Neuronal stem cell (in vitro differentiated cells): Measurements from ENCODE around the gene GTF2I.

Experiments
- DNase-seq: peaks from one replicate; pipeline ENCODE4 v3.0.0-alpha.2; 2013; ENCODE audit warnings: low spot score
- H2AFZ ChIP-seq: one replicate; pipeline ENCODE4 v1.6.1; 2013; ENCODE audit warnings: mild to moderate bottlenecking, low read length, inconsistent platforms
- H2AK5ac ChIP-seq: 2 replicates; pipeline ENCODE4 v1.6.1; 2013; ENCODE audit warnings: low read depth, mild to moderate bottlenecking, inconsistent platforms, low read length, moderate library complexity, mixed read lengths
- H2BK120ac ChIP-seq: 2 replicates; pipeline ENCODE4 v1.6.1; 2013; ENCODE audit warnings: low read depth, mild to moderate bottlenecking, inconsistent platforms, low read length, moderate library complexity, mixed read lengths
- H2BK12ac ChIP-seq: one replicate; pipeline ENCODE4 v1.6.1; 2013; ENCODE audit warnings: low read length, inconsistent platforms
- H2BK15ac ChIP-seq: 2 replicates; pipeline ENCODE4 v1.6.1; 2013; ENCODE audit warnings: mild to moderate bottlenecking, low read length, inconsistent platforms, mixed read lengths
- H2BK5ac ChIP-seq: one replicate; pipeline ENCODE4 v1.6.1; 2013; ENCODE audit warnings: inconsistent platforms, mild to moderate bottlenecking, low read length, moderate library complexity
- H3K14ac ChIP-seq: one replicate; pipeline ENCODE4 v1.6.1; 2013; ENCODE audit warnings: low read length, inconsistent platforms
- H3K18ac ChIP-seq: 2 replicates; pipeline ENCODE4 v1.6.1; 2013; ENCODE audit warnings: low read length, inconsistent platforms
- H3K23ac ChIP-seq: 2 replicates; pipeline ENCODE4 v1.6.1; 2013; ENCODE audit warnings: low read depth, mild to moderate bottlenecking, mixed read lengths, low read length, inconsistent platforms; ENCODE audit not compliant: poor library complexity
- H3K27ac ChIP-seq: replicated peaks from 3 replicates; pipeline ENCODE4 v1.5.1; 2013; ENCODE audit warnings: low read length, inconsistent platforms
- H3K27me3 ChIP-seq, 3 experiments: 2 replicates each; pipeline ENCODE4 v1.6.1; 2013; ENCODE audit warnings: low read length in 3 of 3, mild to moderate bottlenecking in 2 of 3, inconsistent platforms in 1 of 3, low read depth in 1 of 3, mixed read lengths in 1 of 3, moderate library complexity in 1 of 3; ENCODE audit not compliant: control insufficient read depth in 3 of 3, insufficient read depth in 3 of 3
- H3K36me3 ChIP-seq, 2 donors: replicated peaks in 1 of 2; 2 replicates each; pipeline ENCODE4 v1.6.1; 2013; ENCODE audit warnings: low read length in 2 of 2; ENCODE audit not compliant: control insufficient read depth in 2 of 2, insufficient read depth in 2 of 2
- H3K4ac ChIP-seq: 2 replicates; pipeline ENCODE4 v1.6.1; 2013; ENCODE audit warnings: inconsistent platforms, mild to moderate bottlenecking, low read length, moderate library complexity
- H3K4me1 ChIP-seq, 2 donors: 1 replicate in 1 of 2; 2 replicates in 1 of 2; pipeline ENCODE4 v1.6.1; 2013; ENCODE audit warnings: low read length in 2 of 2, low read depth in 1 of 2; ENCODE audit not compliant: control insufficient read depth in 2 of 2, insufficient read depth in 1 of 2
- H3K4me2 ChIP-seq: one replicate; pipeline ENCODE4 v1.6.1; 2013; ENCODE audit warnings: mild to moderate bottlenecking, low read length, inconsistent platforms; ENCODE audit not compliant: insufficient read depth, poor library complexity, severe bottlenecking
- H3K4me3 ChIP-seq, 2 donors: 2 replicates each; pipeline ENCODE4 v1.5.1; 2013; ENCODE audit warnings: low read length in 2 of 2, mild to moderate bottlenecking in 2 of 2, inconsistent platforms in 1 of 2, moderate library complexity in 1 of 2
- H3K79me1 ChIP-seq: one replicate; pipeline ENCODE4 v1.6.1; 2013; ENCODE audit warnings: low read depth, mild to moderate bottlenecking, inconsistent platforms, low read length, moderate library complexity
- H3K9ac ChIP-seq: one replicate; pipeline ENCODE4 v1.6.1; 2013; ENCODE audit warnings: mild to moderate bottlenecking, low read depth, low read length, inconsistent platforms; ENCODE audit not compliant: poor library complexity
- H3K9me3 ChIP-seq, 2 donors: replicated peaks in 1 of 2; 2 replicates each; pipeline versions ENCODE3 to v1.6.1; 2013; ENCODE audit warnings: low read length in 2 of 2, mild to moderate bottlenecking in 2 of 2, inconsistent platforms in 1 of 2, low read depth in 1 of 2, mixed read lengths in 1 of 2, moderate library complexity in 1 of 2; ENCODE audit not compliant: control insufficient read depth in 2 of 2, insufficient read depth in 1 of 2
- H4K8ac ChIP-seq: one replicate; pipeline ENCODE4 v1.6.1; 2013; ENCODE audit warnings: low read depth, mild to moderate bottlenecking, inconsistent platforms, low read length, moderate library complexity
- H4K91ac ChIP-seq: one replicate; pipeline ENCODE4 v1.6.1; 2013; ENCODE audit warnings: low read length, low read depth, mild to moderate bottlenecking, inconsistent platforms; ENCODE audit not compliant: poor library complexity
- WGBS, 2 donors: extraction: QIAGEN DNeasy Blood & Tissue Kit; methylation state at CpG; one replicate each; pipeline ENCODE4 v1.1.7; 2013; ENCODE audit warnings: missing lambda C conversion rate in 2 of 2, mixed read lengths in 1 of 2; ENCODE audit not compliant: insufficient read length in 2 of 2, insufficient replicate concordance in 1 of 2; ENCODE audit errors: extremely low coverage in 2 of 2; 5-methylcytosine and 5-hydroxymethylcytosine counted together

GTF2I gene

DNA sequence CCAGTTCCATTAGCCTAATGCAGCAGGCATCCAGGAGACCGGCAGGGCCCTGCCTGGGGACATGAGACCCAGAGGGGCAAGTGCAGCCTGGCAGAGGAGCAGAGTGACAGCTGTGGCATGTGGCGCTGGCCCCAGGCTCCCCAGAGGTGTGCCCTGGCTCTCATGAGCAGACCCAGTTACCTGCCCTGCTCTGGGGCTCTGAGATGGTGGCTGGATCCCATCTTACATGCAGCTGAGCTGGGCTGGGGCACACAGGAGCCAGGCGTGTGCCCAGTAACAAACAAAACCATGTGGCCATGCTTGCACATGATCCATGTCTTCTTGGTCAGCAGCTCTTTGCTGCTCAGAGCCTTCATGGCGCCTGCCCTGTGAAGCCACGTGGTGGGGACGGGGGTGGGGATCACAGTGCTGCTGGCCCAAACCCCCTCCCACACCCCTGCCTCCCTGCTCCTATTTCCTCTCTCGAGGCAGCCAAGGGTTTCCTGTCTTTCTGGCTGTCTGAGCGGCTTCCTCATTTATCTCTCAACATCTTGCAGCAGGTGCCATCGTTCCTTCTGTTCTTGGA is 40.3 kb upstream of the GTF2I start:
- no peak overlapping the region for H3K4me3 ChIP-seq
- peak overlapping the region; percentile 90 for H2AFZ ChIP-seq
- peak overlapping the region; percentile 59 for H2BK12ac ChIP-seq
- peak overlapping the region; percentile 0 for H2BK5ac ChIP-seq
- H3K23ac ChIP-seq = no peak overlapping the region
- H2BK15ac ChIP-seq = peak overlapping the region; percentile 51
- H4K8ac ChIP-seq = no peak overlapping the region
- peaks cover 15% of the 10 kb centered on the region in 2 donors for H3K4me1 ChIP-seq
- peak overlapping the region; percentile 92 for H3K18ac ChIP-seq
- H3K79me1 ChIP-seq = no peaks in the 10 kb centered on the region
- no peaks in the 10 kb centered on the region for H3K9me3 ChIP-seq
- H2AK5ac ChIP-seq = no peak overlapping the region
- no peak overlapping the region for H3K14ac ChIP-seq
- no peak overlapping the region for H3K9ac ChIP-seq
- H3K27ac ChIP-seq = no peak overlapping the region
- DNase-seq = no peak
- H2BK120ac ChIP-seq = no peak overlapping the region
- H3K27me3 ChIP-seq = no peaks in the 10 kb centered on the region
- H3K4ac ChIP-seq = peak overlapping the region; percentile 2
- H3K36me3 ChIP-seq = no peaks in the 10 kb centered on the region
- peak overlapping the region; percentile 0 for H4K91ac ChIP-seq
- WGBS, 2 donors = no CpG with 5 or more reads among the region's 9 CpGs
- H3K4me2 ChIP-seq = no peak overlapping the region

DNA sequence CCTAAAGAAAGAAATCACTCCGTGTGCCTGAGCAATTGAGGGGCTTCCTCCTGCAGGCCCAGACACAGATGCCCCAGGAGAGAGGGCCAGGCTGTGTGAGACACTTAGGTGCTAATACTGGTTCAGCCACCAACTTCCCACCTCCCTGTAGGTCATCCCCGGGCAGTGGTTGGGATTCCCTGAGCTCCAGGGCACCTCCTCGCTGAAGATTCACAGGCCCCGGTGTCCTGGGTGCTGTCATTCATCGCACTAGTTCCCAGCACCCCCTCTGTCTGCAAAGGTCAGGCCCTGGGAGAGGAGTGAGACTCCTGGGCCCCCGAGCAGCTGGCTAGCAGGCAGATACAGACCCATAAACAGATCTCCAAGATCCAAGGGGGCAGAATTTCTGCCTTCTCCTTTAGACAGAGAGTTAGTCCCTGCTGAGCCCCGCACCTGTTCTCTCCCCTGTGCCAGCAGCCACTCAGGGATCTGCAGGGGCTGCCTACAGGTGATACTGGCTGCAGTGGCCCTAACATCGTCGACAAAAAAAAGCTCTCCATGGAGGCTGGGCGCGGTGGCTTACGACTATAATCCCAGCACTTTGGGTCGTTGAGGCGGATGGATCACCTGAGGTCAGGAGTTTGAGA is 38.2 kb upstream of the GTF2I start:
- Histone ChIP-seq H2AK5ac (peak overlapping the region; percentile 1), H3K4me2 (no peak overlapping the region), H3K18ac (peak overlapping the region; percentile 38), H3K23ac (no peak overlapping the region), H3K4ac (no peak overlapping the region), H3K4me1 (peaks cover 11% of the 10 kb centered on the region in 2 donors), H3K9ac (peak overlapping the region; percentile 63), H2BK15ac (peak overlapping the region; percentile 55), H3K9me3 (no peaks in the 10 kb centered on the region), H3K36me3 (no peaks in the 10 kb centered on the region), H3K27me3 (no peaks in the 10 kb centered on the region), H4K8ac (no peak overlapping the region), H3K14ac (peak overlapping the region; percentile 28), H4K91ac (no peak overlapping the region), H2AFZ (peak overlapping the region; percentile 87), H3K4me3 (no peak overlapping the region), H3K27ac (peak overlapping the region; percentile 12), H2BK12ac (peak overlapping the region; percentile 63), H2BK120ac (no peak overlapping the region), H3K79me1 (no peaks in the 10 kb centered on the region), H2BK5ac (no peak overlapping the region)
- no CpG with 5 or more reads among the region's 14 CpGs for WGBS, 2 donors
- DNase-seq = no peak

DNA sequence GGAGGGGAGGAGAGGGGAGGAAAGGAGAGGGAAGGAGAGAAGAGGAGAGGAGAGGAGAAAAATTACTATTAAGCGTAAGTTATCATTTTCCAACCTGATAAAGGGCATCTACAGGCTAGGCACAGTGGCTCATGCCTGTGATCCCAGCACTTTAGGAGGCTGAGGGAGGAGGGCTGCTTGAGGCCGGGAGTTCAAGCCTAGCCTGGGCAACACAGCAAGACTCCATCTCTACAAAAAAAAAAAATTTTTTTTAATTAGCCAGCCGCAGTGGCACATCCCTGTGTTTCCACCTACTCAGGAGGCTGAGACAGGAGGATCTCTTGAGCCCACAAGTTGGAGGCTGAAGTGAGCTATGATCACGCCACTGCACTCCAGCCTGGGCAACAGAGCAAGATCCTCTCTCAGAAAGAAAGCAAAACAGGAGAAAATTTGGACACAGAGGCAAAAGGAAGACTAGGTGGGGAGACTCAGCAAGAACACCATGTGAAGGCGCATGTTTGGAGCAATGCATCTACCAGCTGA is 35.2 kb upstream of the GTF2I start:
- no CpG with 5 or more reads among the region's 5 CpGs for WGBS, 2 donors
- H2BK5ac ChIP-seq = no peak overlapping the region
- H2BK12ac ChIP-seq = no peak overlapping the region
- no peak overlapping the region for H3K9ac ChIP-seq
- no peaks in the 10 kb centered on the region for H3K36me3 ChIP-seq
- H3K4me2 ChIP-seq = no peak overlapping the region
- no peak overlapping the region for H4K8ac ChIP-seq
- H3K79me1 ChIP-seq = no peaks in the 10 kb centered on the region
- H3K14ac ChIP-seq = no peak overlapping the region
- no peaks in the 10 kb centered on the region for H3K27me3 ChIP-seq
- peaks cover 9 to 10% of the 10 kb centered on the region in 2 donors for H3K4me1 ChIP-seq
- H2AK5ac ChIP-seq = no peak overlapping the region
- H3K4me3 ChIP-seq = no peak overlapping the region
- no peak overlapping the region for H4K91ac ChIP-seq
- DNase-seq = no peak
- H2BK120ac ChIP-seq = no peak overlapping the region
- no peak overlapping the region for H2AFZ ChIP-seq
- H3K4ac ChIP-seq = no peak overlapping the region
- no peak overlapping the region for H3K27ac ChIP-seq
- no peak overlapping the region for H3K18ac ChIP-seq
- no peak overlapping the region for H2BK15ac ChIP-seq
- no peaks in the 10 kb centered on the region for H3K9me3 ChIP-seq
- H3K23ac ChIP-seq = no peak overlapping the region

DNA sequence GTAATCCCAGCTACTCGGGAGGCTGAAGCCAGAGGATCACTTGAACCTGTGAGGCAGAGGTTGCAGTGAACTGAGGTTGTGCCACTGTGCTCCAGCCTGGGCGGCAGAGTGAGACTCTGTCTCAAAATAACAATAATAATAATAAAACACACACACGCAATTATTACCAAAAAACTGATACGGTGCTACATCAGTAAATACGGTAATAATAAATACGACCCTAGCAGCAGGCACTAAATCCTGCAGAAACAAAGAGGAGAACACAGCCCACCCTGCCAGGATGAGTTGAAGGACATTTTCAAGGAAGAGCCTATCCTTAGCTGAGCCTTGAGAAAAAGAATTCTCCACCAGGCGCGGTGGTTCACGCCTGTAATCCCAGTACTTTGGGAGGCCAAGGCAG is 34.4 kb upstream of the GTF2I start:
- no peaks in the 10 kb centered on the region for H3K79me1 ChIP-seq
- no peak overlapping the region for H2BK15ac ChIP-seq
- H4K91ac ChIP-seq = no peak overlapping the region
- no peak overlapping the region for H2BK120ac ChIP-seq
- H4K8ac ChIP-seq = no peak overlapping the region
- H2BK12ac ChIP-seq = no peak overlapping the region
- no peak overlapping the region for H2BK5ac ChIP-seq
- H2AK5ac ChIP-seq = no peak overlapping the region
- H3K27me3 ChIP-seq = no peaks in the 10 kb centered on the region
- no peak overlapping the region for H2AFZ ChIP-seq
- H3K36me3 ChIP-seq = no peaks in the 10 kb centered on the region
- H3K14ac ChIP-seq = no peak overlapping the region
- H3K9ac ChIP-seq = no peak overlapping the region
- DNase-seq = no peak
- no peak overlapping the region for H3K4me2 ChIP-seq
- H3K4ac ChIP-seq = no peak overlapping the region
- no peak overlapping the region for H3K27ac ChIP-seq
- 100% methylated on average over 3 of the region's 9 CpGs; no CpG with 5 or more reads in 1 of the 2 donors for WGBS, 2 donors
- H3K4me1 ChIP-seq = peaks cover 6 to 13% of the 10 kb centered on the region in 2 donors
- H3K9me3 ChIP-seq = no peaks in the 10 kb centered on the region
- no peak overlapping the region for H3K18ac ChIP-seq
- H3K23ac ChIP-seq = no peak overlapping the region
- H3K4me3 ChIP-seq = no peak overlapping the region
